Astrocyte of the spinal cord (primary cell): ENCODE measurements around the gene MXD4.

Experiments used
- DNase-seq: peaks from one replicate; pipeline ENCODE4 v3.0.0; 2011; ENCODE audit warnings: low read depth, low spot score
- H3K4me3 ChIP-seq: 2 replicates; pipeline ENCODE4 v1.5.1; 2011; ENCODE audit warnings: low read depth, mild to moderate bottlenecking, low read length, moderate library complexity
- in situ Hi-C: cut with HindIII; loops from 2 replicates; pipeline ENCODE4 v1.10.0; 2017; ENCODE audit warnings: low sequenced_read_pairs
- TF ChIP-seq, protein P1 (sequence below): IDR thresholded peaks from 2 replicates; pipeline ENCODE4 v1.5.1; 2012; ENCODE audit warnings: low read depth, mild to moderate bottlenecking, low read length, inconsistent platforms

Gene MXD4

GRCh38 chr4:2274320-2275043, 12.6 kb upstream of the MXD4 start:
- TF ChIP-seq, protein P1, sequence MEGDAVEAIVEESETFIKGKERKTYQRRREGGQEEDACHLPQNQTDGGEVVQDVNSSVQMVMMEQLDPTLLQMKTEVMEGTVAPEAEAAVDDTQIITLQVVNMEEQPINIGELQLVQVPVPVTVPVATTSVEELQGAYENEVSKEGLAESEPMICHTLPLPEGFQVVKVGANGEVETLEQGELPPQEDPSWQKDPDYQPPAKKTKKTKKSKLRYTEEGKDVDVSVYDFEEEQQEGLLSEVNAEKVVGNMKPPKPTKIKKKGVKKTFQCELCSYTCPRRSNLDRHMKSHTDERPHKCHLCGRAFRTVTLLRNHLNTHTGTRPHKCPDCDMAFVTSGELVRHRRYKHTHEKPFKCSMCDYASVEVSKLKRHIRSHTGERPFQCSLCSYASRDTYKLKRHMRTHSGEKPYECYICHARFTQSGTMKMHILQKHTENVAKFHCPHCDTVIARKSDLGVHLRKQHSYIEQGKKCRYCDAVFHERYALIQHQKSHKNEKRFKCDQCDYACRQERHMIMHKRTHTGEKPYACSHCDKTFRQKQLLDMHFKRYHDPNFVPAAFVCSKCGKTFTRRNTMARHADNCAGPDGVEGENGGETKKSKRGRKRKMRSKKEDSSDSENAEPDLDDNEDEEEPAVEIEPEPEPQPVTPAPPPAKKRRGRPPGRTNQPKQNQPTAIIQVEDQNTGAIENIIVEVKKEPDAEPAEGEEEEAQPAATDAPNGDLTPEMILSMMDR, result no peak
- in situ Hi-C loops, result no loop called here
- H3K4me3 ChIP-seq, result no peak overlapping the region

GRCh38 chr4:2273657-2274319, 11.9 kb upstream of the MXD4 start:
- no peak for DNase-seq
- in situ Hi-C loops, result no loop called here
- TF ChIP-seq, protein P1, result no peak
- H3K4me3 ChIP-seq, result no peak overlapping the region

More at GRCh38 chr4:2274320-2275043, 12.6 kb upstream of the MXD4 start:
- no peak for DNase-seq

GRCh38 chr4:2273221-2273620, 11.3 kb upstream of the MXD4 start:
- DNase-seq, result no peak
- TF ChIP-seq, protein P1, result no peak
- no peak overlapping the region for H3K4me3 ChIP-seq
- in situ Hi-C loops, result no loop called here

- no peak for DNase-seq
- in situ Hi-C loops, result no loop called here
Observed at GRCh38 chr4:2272828-2273120, 10.9 kb upstream of the MXD4 start.

GRCh38 chr4:2272026-2272827, 10.3 kb upstream of the MXD4 start:
- DNase-seq, result no peak
- in situ Hi-C loops, result no loop called here
- no peak overlapping the region for H3K4me3 ChIP-seq
- TF ChIP-seq, protein P1, result no peak

More at GRCh38 chr4:2272828-2273120, 10.9 kb upstream of the MXD4 start:
- no peak overlapping the region for H3K4me3 ChIP-seq
- TF ChIP-seq, protein P1, result no peak

DNA sequence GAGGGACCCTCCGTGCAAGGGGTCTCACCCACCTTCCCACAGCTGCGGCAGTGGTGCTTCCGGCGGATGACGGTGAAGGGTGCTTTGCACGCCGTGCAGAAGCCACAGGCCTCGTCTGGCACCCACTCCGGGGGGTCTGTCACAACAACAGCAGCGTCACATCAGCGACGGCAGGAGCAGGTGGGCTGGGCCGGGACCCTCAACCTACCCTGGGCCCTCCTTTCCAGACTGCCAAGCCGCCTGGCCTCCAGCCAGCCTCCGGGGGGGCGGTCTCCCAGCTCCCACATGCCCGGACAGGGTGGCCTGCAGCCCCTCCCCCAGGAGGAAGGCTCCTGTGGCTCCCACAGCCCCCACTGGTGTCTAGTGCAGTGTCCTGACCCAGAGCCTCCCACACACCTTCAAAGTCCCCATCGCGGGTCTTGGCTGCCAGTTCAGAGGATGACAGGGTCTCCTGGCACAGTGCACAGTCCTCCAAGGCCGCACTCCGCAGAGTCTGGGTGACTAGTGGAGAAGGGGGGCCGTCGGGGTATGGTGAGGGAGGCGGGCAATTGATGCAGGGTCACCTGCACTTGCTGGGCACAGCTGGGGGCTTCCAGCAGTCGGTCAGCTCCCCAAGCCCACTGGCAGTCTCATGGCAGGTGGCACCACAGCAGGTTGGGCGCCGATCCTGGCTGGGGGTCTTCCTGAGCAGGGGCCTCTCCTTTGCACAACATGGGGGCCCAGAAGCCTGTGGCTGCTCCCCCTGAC, 9.5 kb upstream of the MXD4 start:
- in situ Hi-C loops, result no loop called here

More for the DNA sequence above, 9.5 kb upstream of the MXD4 start:
- DNase-seq, result no peak
- no peak overlapping the region for H3K4me3 ChIP-seq
- TF ChIP-seq, protein P1, result no peak
